ENCODE measurements around the gene CAPG.

CAPG gene

DNA sequence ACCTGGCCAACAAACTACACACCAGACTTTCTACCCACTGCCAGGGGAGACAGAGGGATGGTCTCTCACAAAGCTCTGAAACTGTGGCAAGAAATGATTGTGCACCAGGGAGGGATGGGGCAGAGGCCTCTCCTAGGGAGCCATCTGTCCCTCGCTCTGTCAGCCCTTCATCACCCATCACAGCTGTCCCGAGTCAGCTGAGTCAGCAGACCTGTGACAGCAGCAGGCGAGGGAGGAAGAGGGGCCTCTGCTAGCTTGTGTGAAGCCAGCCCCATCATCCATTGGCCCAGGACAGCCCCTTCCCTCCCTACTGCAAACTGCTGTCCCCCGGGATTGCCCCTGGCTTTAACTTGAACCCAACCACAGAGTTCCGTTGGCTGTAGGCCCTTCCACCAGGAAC is 13.4 kb upstream of the CAPG start:
- H3K27me3 ChIP-seq (replicated peaks; ENCODE audit: insufficient read depth, low read length): no peaks in the 10 kb centered on the region
- H3K4me1 ChIP-seq (ENCODE audit: low read length): peaks cover 5% of the 10 kb centered on the region
- H3K4me2 ChIP-seq (ENCODE audit: low read depth, low read length): no peak overlapping the region
- peak; percentile 17 for DNase-seq
- no peak overlapping the region for H3K4me3 ChIP-seq (ENCODE audit: low read length)
- no peaks in the 10 kb centered on the region for H3K9me2 ChIP-seq (replicated peaks; ENCODE audit: insufficient read depth, low read length)
- no peaks in the 10 kb centered on the region for H4K20me1 ChIP-seq (ENCODE audit: insufficient read depth, low read length)
- no peaks in the 10 kb centered on the region for H3K9me3 ChIP-seq (replicated peaks; ENCODE audit: insufficient read depth, low read length)
- H3F3A ChIP-seq (ENCODE audit: insufficient read depth, low read length): peaks cover 5% of the 10 kb centered on the region; the same call in 1 of the 2 replicates
- no peak for TF ChIP-seq EZH2phosphoT487 (IDR thresholded peaks at IDR 0.05; ENCODE audit: low read length)
- TF ChIP-seq EZH2 (optimal IDR thresholded peaks at IDR 0.05; ENCODE audit: low read depth, low read length): no peak
- TF ChIP-seq, protein P1, sequence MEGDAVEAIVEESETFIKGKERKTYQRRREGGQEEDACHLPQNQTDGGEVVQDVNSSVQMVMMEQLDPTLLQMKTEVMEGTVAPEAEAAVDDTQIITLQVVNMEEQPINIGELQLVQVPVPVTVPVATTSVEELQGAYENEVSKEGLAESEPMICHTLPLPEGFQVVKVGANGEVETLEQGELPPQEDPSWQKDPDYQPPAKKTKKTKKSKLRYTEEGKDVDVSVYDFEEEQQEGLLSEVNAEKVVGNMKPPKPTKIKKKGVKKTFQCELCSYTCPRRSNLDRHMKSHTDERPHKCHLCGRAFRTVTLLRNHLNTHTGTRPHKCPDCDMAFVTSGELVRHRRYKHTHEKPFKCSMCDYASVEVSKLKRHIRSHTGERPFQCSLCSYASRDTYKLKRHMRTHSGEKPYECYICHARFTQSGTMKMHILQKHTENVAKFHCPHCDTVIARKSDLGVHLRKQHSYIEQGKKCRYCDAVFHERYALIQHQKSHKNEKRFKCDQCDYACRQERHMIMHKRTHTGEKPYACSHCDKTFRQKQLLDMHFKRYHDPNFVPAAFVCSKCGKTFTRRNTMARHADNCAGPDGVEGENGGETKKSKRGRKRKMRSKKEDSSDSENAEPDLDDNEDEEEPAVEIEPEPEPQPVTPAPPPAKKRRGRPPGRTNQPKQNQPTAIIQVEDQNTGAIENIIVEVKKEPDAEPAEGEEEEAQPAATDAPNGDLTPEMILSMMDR (IDR thresholded peaks at IDR 0.05; ENCODE audit: low read length): no peak
- no peak overlapping the region for H2AFZ ChIP-seq (ENCODE audit: low read length)
- H3K36me3 ChIP-seq (replicated peaks; ENCODE audit: insufficient read depth, low read length): no peaks in the 10 kb centered on the region
- H3K9ac ChIP-seq (ENCODE audit: low read length): no peak overlapping the region
- H3K27ac ChIP-seq (ENCODE audit: low read length): no peak overlapping the region
- no peaks in the 10 kb centered on the region for H3K79me2 ChIP-seq (ENCODE audit: low read length)

DNA sequence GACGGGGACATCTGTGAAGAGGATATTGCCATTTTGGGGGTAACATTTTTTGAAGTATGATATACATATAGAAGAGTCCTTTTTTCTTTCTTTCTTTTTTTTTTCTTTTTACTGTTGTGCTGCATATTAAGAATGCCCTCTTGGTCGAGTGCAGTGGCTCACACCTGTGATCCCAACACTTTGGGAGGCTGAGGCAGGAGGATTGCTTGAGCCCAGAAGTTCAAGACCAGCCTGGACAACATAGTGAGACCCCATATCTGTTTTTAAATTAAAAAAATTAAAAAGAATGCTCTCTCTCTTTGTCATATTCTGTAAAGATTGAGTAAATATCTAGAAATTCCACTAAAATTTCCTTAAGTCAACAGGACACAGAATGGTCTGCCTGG is 11.9 kb upstream of the CAPG start:
- Histone ChIP-seq H3K4me3 (ENCODE audit: low read length) (no peak overlapping the region), H3K4me2 (ENCODE audit: low read depth, low read length) (no peak overlapping the region), H3K9ac (ENCODE audit: low read length) (no peak overlapping the region), H3K36me3 (replicated peaks; ENCODE audit: insufficient read depth, low read length) (no peaks in the 10 kb centered on the region), H2AFZ (ENCODE audit: low read length) (no peak overlapping the region), H3F3A (ENCODE audit: insufficient read depth, low read length) (peaks cover 5% of the 10 kb centered on the region; the same call in 1 of the 2 replicates), H3K27me3 (replicated peaks; ENCODE audit: insufficient read depth, low read length) (no peaks in the 10 kb centered on the region), H3K27ac (ENCODE audit: low read length) (no peak overlapping the region), H3K79me2 (ENCODE audit: low read length) (no peaks in the 10 kb centered on the region), H3K4me1 (ENCODE audit: low read length) (peaks cover 5% of the 10 kb centered on the region), H3K9me3 (replicated peaks; ENCODE audit: insufficient read depth, low read length) (no peaks in the 10 kb centered on the region), H3K9me2 (replicated peaks; ENCODE audit: insufficient read depth, low read length) (no peaks in the 10 kb centered on the region), H4K20me1 (ENCODE audit: insufficient read depth, low read length) (no peaks in the 10 kb centered on the region)
- TF ChIP-seq, protein P1 (IDR thresholded peaks at IDR 0.05; ENCODE audit: low read length): no peak
- no peak for TF ChIP-seq EZH2 (optimal IDR thresholded peaks at IDR 0.05; ENCODE audit: low read depth, low read length)
- no peak for TF ChIP-seq EZH2phosphoT487 (IDR thresholded peaks at IDR 0.05; ENCODE audit: low read length)
- DNase-seq: no peak

DNA sequence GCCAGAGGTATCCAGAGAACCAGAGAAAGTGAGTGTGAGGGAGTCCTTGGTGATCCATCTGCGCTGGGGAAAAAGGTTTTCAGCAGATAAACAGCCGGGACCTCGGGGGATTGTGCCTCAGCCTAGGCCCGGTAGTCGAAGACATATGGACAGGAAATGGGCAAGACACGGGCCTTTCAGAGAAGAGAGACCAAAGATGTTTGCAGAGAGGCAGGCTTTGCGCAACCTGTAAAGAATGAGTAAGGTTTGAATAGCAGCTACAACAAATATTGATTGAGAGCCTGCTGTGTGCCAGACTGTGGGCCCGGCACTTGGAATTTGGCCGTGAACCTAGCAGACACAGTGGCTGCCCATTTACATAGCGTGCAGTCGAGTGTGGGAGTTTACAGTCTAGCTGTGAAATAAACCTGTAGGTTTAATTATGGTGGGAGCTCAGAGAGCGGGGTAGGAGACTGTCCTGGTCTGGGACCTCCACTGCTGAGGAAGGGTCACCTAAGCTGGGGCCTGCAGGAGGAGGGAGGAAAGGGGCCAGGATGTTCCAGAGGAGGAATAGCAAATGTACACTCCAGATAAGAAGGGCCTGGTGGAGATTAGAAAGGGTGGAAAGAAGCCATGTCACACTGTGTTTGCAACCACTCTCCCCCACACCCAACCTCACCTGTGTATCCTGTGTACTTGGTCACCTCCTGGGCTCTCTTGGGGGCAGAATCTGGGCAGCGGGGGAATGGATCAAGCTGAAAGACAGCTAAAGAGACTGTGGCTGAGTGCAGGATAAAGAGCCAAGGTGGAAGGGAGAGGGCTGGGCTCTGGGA is 11.3 kb upstream of the CAPG start:
- Histone ChIP-seq H3K27ac (ENCODE audit: low read length) (no peak overlapping the region), H3K9ac (ENCODE audit: low read length) (no peak overlapping the region), H3K9me3 (replicated peaks; ENCODE audit: insufficient read depth, low read length) (no peaks in the 10 kb centered on the region), H3K4me3 (ENCODE audit: low read length) (no peak overlapping the region), H3K4me1 (ENCODE audit: low read length) (peaks cover 5% of the 10 kb centered on the region), H3K36me3 (replicated peaks; ENCODE audit: insufficient read depth, low read length) (no peaks in the 10 kb centered on the region), H3K79me2 (ENCODE audit: low read length) (no peaks in the 10 kb centered on the region), H4K20me1 (ENCODE audit: insufficient read depth, low read length) (no peaks in the 10 kb centered on the region), H2AFZ (ENCODE audit: low read length) (peak overlapping the region; percentile 72; the same call in 1 of the 2 replicates), H3F3A (ENCODE audit: insufficient read depth, low read length) (peaks cover 5% of the 10 kb centered on the region; the same call in 1 of the 2 replicates), H3K27me3 (replicated peaks; ENCODE audit: insufficient read depth, low read length) (no peaks in the 10 kb centered on the region), H3K4me2 (ENCODE audit: low read depth, low read length) (no peak overlapping the region), H3K9me2 (replicated peaks; ENCODE audit: insufficient read depth, low read length) (no peaks in the 10 kb centered on the region)
- no peak for DNase-seq
- TF ChIP-seq EZH2phosphoT487 (IDR thresholded peaks at IDR 0.05; ENCODE audit: low read length) (no peak), EZH2 (optimal IDR thresholded peaks at IDR 0.05; ENCODE audit: low read depth, low read length) (no peak)
- TF ChIP-seq, protein P1 (IDR thresholded peaks at IDR 0.05; ENCODE audit: low read length): no peak
